Measurements from ENCODE around the gene METTL2B. TPM values are rescaled to one million over a fixed set of nuclear protein-coding genes. Genes with fewer than 3 reads are reported as not detected.
"Not testable (repeated sequence)": the region's sequence is repeated elsewhere in the genome, so short reads cannot be mapped to it uniquely, and the experiment has no call there.

METTL2B gene
- total and polyA plus RNA-seq, 4 experiments from 2014 or later, result 13.2 to 32.8 (median 25.2) TPM

GRCh38 chr7:128455543-128456254 is 20.8 kb upstream of the METTL2B start, which contains the start of gene HILPDA:
Gene HILPDA (plus strand): TSS chr7:128455878. CDS start chr7:128457269, 1,391 bp downstream.
- POLR2A ChIA-PET (ENCODE audit: partially characterized antibody), result interaction anchor here (0.9 to 1.4 kb wide), 5 partner anchors 20 to 112 kb away, joined by 3 to 7 read pairs (median 5); partner anchors contain the start of genes IMPDH1, METTL2B and RBM28

DNA sequence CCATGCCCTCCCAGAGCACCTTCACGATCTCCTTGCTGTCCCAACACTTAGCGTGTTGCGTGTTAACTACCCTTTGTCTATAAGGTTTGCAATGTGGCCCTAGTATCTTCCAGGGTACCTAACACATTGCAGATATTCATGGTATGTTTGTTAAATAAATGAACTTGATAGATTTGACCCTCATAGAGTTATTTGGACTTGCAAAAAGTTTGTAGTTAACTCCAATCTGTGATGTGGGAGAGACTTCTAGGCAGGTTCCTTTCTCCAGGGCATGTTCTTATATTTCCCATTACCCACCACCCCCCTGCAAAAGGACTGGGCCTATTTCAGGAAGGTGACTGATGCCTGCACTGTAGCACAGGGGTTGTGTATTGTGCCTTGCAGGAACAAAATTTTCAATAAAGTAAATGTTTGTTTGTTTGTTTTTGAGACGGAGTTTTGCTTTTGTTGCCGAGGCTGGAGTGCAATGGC is 20.3 kb upstream of the METTL2B start:
- peaks cover 0 to 2% of the 10 kb centered on the region in 2 donors for H3K36me3 Mint-ChIP-seq
- Histone ChIP-seq H3K36me3 (ENCODE audit: insufficient read depth, low read length) (no peaks in the 10 kb centered on the region), H3K4me3 (ENCODE audit: low read length in 2 of 2) (peak overlapping the region; percentile 70 to 89), H3K27me3 (ENCODE audit: insufficient read depth, low read length) (no peaks in the 10 kb centered on the region), H3K9me3 (ENCODE audit: control insufficient read depth in 1 of 2, low read length in 2 of 2) (no peaks in the 10 kb centered on the region), H3K4me1 (ENCODE audit: insufficient read depth, low read length) (peaks cover 25% of the 10 kb centered on the region), H3K27ac (ENCODE audit: low read depth, low read length) (peak overlapping the region; percentile 76)
- CTCF ChIA-PET (ENCODE audit: partially characterized antibody), result interaction anchor here (1.5 to 7.8 kb wide), 3 partner anchors 27 to 107 kb away, joined by 6 to 138 read pairs (median 10); no protein-coding TSS in a partner anchor
- no peak for DNase-seq
- H3K4me1 Mint-ChIP-seq, result peaks cover 17 to 30% (median 22%) of the 10 kb centered on the region in 4 donors
- POLR2A ChIA-PET (ENCODE audit: partially characterized antibody), result interaction anchor here (1.2 to 2.0 kb wide), 3 partner anchors 30 to 47 kb away, joined by 7 read pairs; partner anchors contain the start of gene IMPDH1
- H3K4me3 Mint-ChIP-seq, result peak overlapping the region; percentile 86 to 97 (median 94)
- H3K27ac Mint-ChIP-seq, result peak overlapping the region; percentile 82 to 96 (median 89)
- no peaks in the 10 kb centered on the region for H3K9me3 Mint-ChIP-seq
- intact Hi-C loops (cut with micrococcal nuclease), result loop anchor here (5.0 to 10.0 kb wide), 3 partner anchors 111 to 869 kb away; partner anchors contain the start of genes ARF5, CALU, GCC1 and RBM28
- H3K27me3 Mint-ChIP-seq, result no peaks in the 10 kb centered on the region

More at GRCh38 chr7:128455543-128456254, 20.8 kb upstream of the METTL2B start, which contains the start of gene HILPDA:
- H3K36me3 Mint-ChIP-seq, result peaks cover 0 to 2% of the 10 kb centered on the region in 2 donors
- H3K27ac ChIP-seq (ENCODE audit: low read depth, low read length), result peak within 1 kb of the TSS; percentile 76
- CTCF ChIA-PET (ENCODE audit: partially characterized antibody), result interaction anchor here (1.0 to 7.8 kb wide), 6 partner anchors 27 to 107 kb away, joined by 3 to 138 read pairs (median 5); no protein-coding TSS in a partner anchor
- H3K36me3 ChIP-seq (ENCODE audit: insufficient read depth, low read length), result no peaks in the 10 kb centered on the region
- H3K27me3 Mint-ChIP-seq, result no peaks in the 10 kb centered on the region
- H3K4me1 ChIP-seq (ENCODE audit: insufficient read depth, low read length), result peaks cover 25% of the 10 kb centered on the region
- H3K9me3 ChIP-seq (ENCODE audit: control insufficient read depth in 1 of 2, low read length in 2 of 2), result no peaks in the 10 kb centered on the region
- H3K4me3 Mint-ChIP-seq, result peak within 1 kb of the TSS; percentile 86 to 97 (median 94)
- intact Hi-C loops (cut with micrococcal nuclease), result loop anchor here (1.0 to 10.0 kb wide), 5 partner anchors 21 to 868 kb away; partner anchors contain the start of genes ARF5, CALU, GCC1 and METTL2B
- peak; percentile 92 to 97 (median 94) for DNase-seq
- H3K9me3 Mint-ChIP-seq, result no peaks in the 10 kb centered on the region
- H3K27me3 ChIP-seq (ENCODE audit: insufficient read depth, low read length), result no peaks in the 10 kb centered on the region
- peaks cover 17 to 30% (median 22%) of the 10 kb centered on the region in 4 donors for H3K4me1 Mint-ChIP-seq
- H3K27ac Mint-ChIP-seq, result peak within 1 kb of the TSS; percentile 84 to 98 (median 96)
- H3K4me3 ChIP-seq (ENCODE audit: low read length in 2 of 2), result peak within 1 kb of the TSS; percentile 70 to 89

- intact Hi-C loops (cut with micrococcal nuclease), result loop anchor here (5.0 to 10.0 kb wide), 3 partner anchors 113 to 870 kb away; partner anchors contain the start of genes ARF5, CALU, GCC1 and RBM28
- not testable (repeated sequence) for H3K27me3 ChIP-seq (ENCODE audit: insufficient read depth, low read length); H3K9me3 ChIP-seq (ENCODE audit: control insufficient read depth in 1 of 2, low read length in 2 of 2); DNase-seq; H3K27me3 Mint-ChIP-seq; H3K27ac ChIP-seq (ENCODE audit: low read depth, low read length); H3K36me3 ChIP-seq (ENCODE audit: insufficient read depth, low read length); H3K9me3 Mint-ChIP-seq; H3K36me3 Mint-ChIP-seq; H3K4me3 ChIP-seq (ENCODE audit: low read length in 2 of 2)
- peak overlapping the region in 2 of 7 donors; percentile 4 to 7 for H3K27ac Mint-ChIP-seq
- peaks cover 17 to 30% (median 22%) of the 10 kb centered on the region in 4 donors for H3K4me1 Mint-ChIP-seq
- POLR2A ChIA-PET (ENCODE audit: partially characterized antibody), result interaction anchor here (2.0 kb wide), 1 partner anchor 31 kb away, joined by 7 read pairs; no protein-coding TSS in a partner anchor
- CTCF ChIA-PET (ENCODE audit: partially characterized antibody), result interaction anchor here (0.6 to 7.8 kb wide), 6 partner anchors 17 to 71 kb away, joined by 3 to 138 read pairs (median 4); no protein-coding TSS in a partner anchor
- H3K4me1 ChIP-seq (ENCODE audit: insufficient read depth, low read length), result peaks cover 25% of the 10 kb centered on the region
- peak overlapping the region in 1 of 8 donors; percentile 32 for H3K4me3 Mint-ChIP-seq
Measured at GRCh38 chr7:128457385-128457784, 19.2 kb upstream of the METTL2B start.

- peak overlapping the region in 4 of 7 donors; percentile 7 to 77 (median 44) for H3K27ac Mint-ChIP-seq
- H3K4me1 ChIP-seq (ENCODE audit: insufficient read depth, low read length), result peaks cover 25% of the 10 kb centered on the region
- H3K36me3 ChIP-seq (ENCODE audit: insufficient read depth, low read length), result no peaks in the 10 kb centered on the region
- ChIA-PET CTCF (ENCODE audit: partially characterized antibody) (interaction anchor here (0.6 to 4.5 kb wide), 18 partner anchors 10 to 402 kb away, joined by 3 to 469 read pairs (median 26); partner anchors contain the start of genes IMPDH1, METTL2B and RBM28), POLR2A (ENCODE audit: partially characterized antibody) (interaction anchor here (1.3 to 3.0 kb wide), 3 partner anchors 17 to 49 kb away, joined by 3 to 27 read pairs (median 10); partner anchors contain the start of genes IMPDH1 and METTL2B)
- peaks cover 0 to 2% of the 10 kb centered on the region in 2 donors for H3K36me3 Mint-ChIP-seq
- peaks cover 17 to 30% (median 22%) of the 10 kb centered on the region in 4 donors for H3K4me1 Mint-ChIP-seq
- no peak for DNase-seq
- intact Hi-C loops (cut with micrococcal nuclease), result loop anchor here (1.0 to 10.0 kb wide), 5 partner anchors 32 to 872 kb away; partner anchors contain the start of genes ARF5, CALU, GCC1 and RBM28
- no peaks in the 10 kb centered on the region for H3K9me3 Mint-ChIP-seq
- no peaks in the 10 kb centered on the region for H3K27me3 ChIP-seq (ENCODE audit: insufficient read depth, low read length)
- no peak overlapping the region for H3K4me3 ChIP-seq (ENCODE audit: low read length in 2 of 2)
- H3K27me3 Mint-ChIP-seq, result no peaks in the 10 kb centered on the region
- H3K27ac ChIP-seq (ENCODE audit: low read depth, low read length), result no peak overlapping the region
- no peaks in the 10 kb centered on the region for H3K9me3 ChIP-seq (ENCODE audit: control insufficient read depth in 1 of 2, low read length in 2 of 2)
- peak overlapping the region in 1 of 8 donors; percentile 64 for H3K4me3 Mint-ChIP-seq
Measured at GRCh38 chr7:128458956-128459355, 17.6 kb upstream of the METTL2B start.

GRCh38 chr7:128459394-128459878 is 17.1 kb upstream of the METTL2B start:
- Histone ChIP-seq H3K27me3 (ENCODE audit: insufficient read depth, low read length) (no peaks in the 10 kb centered on the region), H3K4me3 (ENCODE audit: low read length in 2 of 2) (no peak overlapping the region), H3K27ac (ENCODE audit: low read depth, low read length) (no peak overlapping the region), H3K4me1 (ENCODE audit: insufficient read depth, low read length) (peaks cover 25% of the 10 kb centered on the region), H3K36me3 (ENCODE audit: insufficient read depth, low read length) (no peaks in the 10 kb centered on the region), H3K9me3 (ENCODE audit: control insufficient read depth in 1 of 2, low read length in 2 of 2) (no peaks in the 10 kb centered on the region)
- ChIA-PET CTCF (ENCODE audit: partially characterized antibody) (interaction anchor here (0.6 to 4.5 kb wide), 21 partner anchors 10 to 402 kb away, joined by 3 to 469 read pairs (median 22); partner anchors contain the start of genes IMPDH1, METTL2B and RBM28), POLR2A (ENCODE audit: partially characterized antibody) (interaction anchor here (0.6 to 3.0 kb wide), 4 partner anchors 17 to 52 kb away, joined by 3 to 27 read pairs (median 6); partner anchors contain the start of genes IMPDH1 and METTL2B)
- intact Hi-C loops (cut with micrococcal nuclease), result loop anchor here (1.0 to 10.0 kb wide), 5 partner anchors 32 to 872 kb away; partner anchors contain the start of genes ARF5, CALU, GCC1 and RBM28
- Mint-ChIP-seq H3K27ac (peak overlapping the region; percentile 7 to 84 (median 58)), H3K4me1 (peaks cover 17 to 30% (median 22%) of the 10 kb centered on the region in 4 donors), H3K27me3 (no peaks in the 10 kb centered on the region), H3K4me3 (peak overlapping the region in 3 of 8 donors; percentile 21 to 60 (median 27)), H3K9me3 (no peaks in the 10 kb centered on the region), H3K36me3 (peaks cover 0 to 2% of the 10 kb centered on the region in 2 donors)
- peak; percentile 73 to 83 (median 77) for DNase-seq

DNA sequence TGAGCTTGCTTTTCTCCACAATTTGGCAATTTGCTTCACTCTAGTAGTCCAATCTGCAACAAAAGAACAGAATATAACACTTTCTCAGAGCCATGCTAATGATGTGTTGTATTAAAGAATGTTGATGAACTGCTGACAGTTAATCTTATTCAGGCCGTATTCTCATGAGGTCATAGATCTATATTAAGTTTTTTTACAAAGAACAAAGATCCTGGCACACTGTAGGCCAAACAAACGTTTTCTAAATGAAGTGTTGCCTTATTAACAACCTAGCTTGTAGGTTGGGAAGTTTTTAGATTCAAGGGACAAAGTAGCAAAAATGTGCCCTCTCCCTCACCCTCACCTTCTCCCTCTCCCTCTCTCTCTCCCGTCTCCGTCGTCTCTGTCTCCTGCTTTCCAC is 14.1 kb upstream of the METTL2B start:
- Histone ChIP-seq H3K4me3 (ENCODE audit: low read length in 2 of 2) (no peak overlapping the region), H3K27me3 (ENCODE audit: insufficient read depth, low read length) (no peaks in the 10 kb centered on the region), H3K27ac (ENCODE audit: low read depth, low read length) (no peak overlapping the region), H3K9me3 (ENCODE audit: control insufficient read depth in 1 of 2, low read length in 2 of 2) (no peaks in the 10 kb centered on the region), H3K4me1 (ENCODE audit: insufficient read depth, low read length) (peaks cover 11% of the 10 kb centered on the region), H3K36me3 (ENCODE audit: insufficient read depth, low read length) (no peaks in the 10 kb centered on the region)
- no peaks in the 10 kb centered on the region for H3K27me3 Mint-ChIP-seq
- POLR2A ChIA-PET (ENCODE audit: partially characterized antibody), result no interaction called here
- no peak overlapping the region for H3K27ac Mint-ChIP-seq
- H3K4me3 Mint-ChIP-seq, result no peak overlapping the region
- H3K9me3 Mint-ChIP-seq, result no peaks in the 10 kb centered on the region
- intact Hi-C loops (cut with micrococcal nuclease), result no loop called here
- DNase-seq, result no peak
- H3K36me3 Mint-ChIP-seq, result no peaks in the 10 kb centered on the region
- CTCF ChIA-PET (ENCODE audit: partially characterized antibody), result interaction anchor here (0.6 to 4.5 kb wide), 8 partner anchors 13 to 1389 kb away, joined by 3 to 469 read pairs (median 34); partner anchors contain the start of genes METTL2B and ZNF800
- H3K4me1 Mint-ChIP-seq, result peaks cover 7 to 17% (median 11%) of the 10 kb centered on the region in 4 donors

Measured in CD4-positive, alpha-beta memory T cell (primary cell).